Measurements from ENCODE around the gene EIF3B. TPM values are rescaled to one million over a fixed set of nuclear protein-coding genes. Genes with fewer than 3 reads are reported as not detected.
"Not testable (repeated sequence)": the region's sequence is repeated elsewhere in the genome, so short reads cannot be mapped to it uniquely, and the experiment has no call there.

The EIF3B gene
- total RNA-seq, 2 experiments from 2014 or later: 315 to 319 TPM

DNA sequence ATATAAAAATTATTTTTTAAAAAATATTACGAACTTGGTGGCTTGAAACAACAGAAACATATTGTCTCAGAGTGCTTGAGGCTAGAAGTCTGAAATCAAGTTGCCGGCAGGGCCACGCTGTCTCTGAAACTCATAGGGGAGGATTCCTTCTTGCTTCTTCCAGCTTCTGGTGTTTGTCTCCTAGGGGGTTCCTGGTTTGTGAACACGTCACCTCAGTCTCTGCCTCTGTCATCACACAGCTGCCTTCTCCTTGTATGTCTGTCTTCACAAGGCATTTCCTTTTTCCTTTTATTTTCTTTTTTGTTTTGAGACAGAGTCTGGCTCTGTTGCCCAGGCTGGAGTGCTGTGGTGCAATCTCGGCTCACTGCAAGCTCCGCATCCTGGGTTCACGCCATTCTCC lies 27.7 kb upstream of the EIF3B start:
- Mint-ChIP-seq H3K4me1 (no peaks in the 10 kb centered on the region), H3K36me3 (no peaks in the 10 kb centered on the region), H3K4me3 (no peak overlapping the region), H3K27me3 (no peaks in the 10 kb centered on the region), H3K27ac (no peak overlapping the region), H3K9me3 (no peaks in the 10 kb centered on the region)
- no peak for DNase-seq

DNA sequence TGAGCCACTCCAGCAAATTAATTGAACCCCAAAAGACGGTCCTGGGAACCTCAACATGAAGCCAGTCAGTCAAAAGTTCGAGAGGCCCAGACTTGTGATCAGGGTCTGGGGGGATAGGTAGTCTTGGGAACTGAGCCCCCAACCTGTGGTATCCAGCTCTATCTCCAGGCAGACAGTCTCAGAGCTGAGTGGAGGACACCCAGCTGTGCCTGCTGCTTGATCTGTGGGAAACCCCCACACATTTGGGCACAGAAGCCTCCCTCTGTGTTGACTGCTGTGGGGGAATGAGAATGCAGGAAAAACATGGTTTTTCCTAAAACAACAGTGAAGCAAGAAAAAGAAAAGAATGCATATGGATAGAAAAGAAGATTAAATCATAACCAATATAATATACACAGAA lies 24.1 kb upstream of the EIF3B start:
- H3K36me3 Mint-ChIP-seq: no peaks in the 10 kb centered on the region

DNA sequence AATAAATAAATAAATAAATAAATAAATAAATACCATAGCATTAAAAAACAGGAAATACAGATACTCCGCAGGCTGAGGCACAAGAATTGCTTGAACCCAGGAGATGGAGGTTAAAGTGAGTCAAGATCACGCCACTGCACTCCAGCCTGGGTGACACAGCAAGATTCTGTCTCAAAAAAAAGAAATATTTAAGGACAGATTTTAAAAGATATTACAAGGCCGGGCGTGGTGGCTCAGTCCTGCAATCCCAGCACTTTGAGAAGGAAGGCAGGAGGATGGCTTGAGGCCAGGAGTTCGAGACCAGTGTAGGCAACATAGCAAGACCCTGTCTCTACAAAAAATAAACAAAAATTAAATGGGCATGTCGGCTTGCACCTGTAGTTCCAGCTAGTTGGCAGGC lies 22.9 kb upstream of the EIF3B start:
- no peaks in the 10 kb centered on the region for H3K4me1 Mint-ChIP-seq
- no peaks in the 10 kb centered on the region for H3K27me3 Mint-ChIP-seq
- H3K4me3 Mint-ChIP-seq: no peak overlapping the region
- no peak for DNase-seq
- H3K36me3 Mint-ChIP-seq: no peaks in the 10 kb centered on the region
- no peaks in the 10 kb centered on the region for H3K9me3 Mint-ChIP-seq
- H3K27ac Mint-ChIP-seq: no peak overlapping the region

More for the DNA sequence above, 24.1 kb upstream of the EIF3B start:
- Mint-ChIP-seq H3K27ac (no peak overlapping the region), H3K27me3 (no peaks in the 10 kb centered on the region), H3K4me3 (no peak overlapping the region), H3K4me1 (no peaks in the 10 kb centered on the region), H3K9me3 (no peaks in the 10 kb centered on the region)
- DNase-seq: no peak

DNA sequence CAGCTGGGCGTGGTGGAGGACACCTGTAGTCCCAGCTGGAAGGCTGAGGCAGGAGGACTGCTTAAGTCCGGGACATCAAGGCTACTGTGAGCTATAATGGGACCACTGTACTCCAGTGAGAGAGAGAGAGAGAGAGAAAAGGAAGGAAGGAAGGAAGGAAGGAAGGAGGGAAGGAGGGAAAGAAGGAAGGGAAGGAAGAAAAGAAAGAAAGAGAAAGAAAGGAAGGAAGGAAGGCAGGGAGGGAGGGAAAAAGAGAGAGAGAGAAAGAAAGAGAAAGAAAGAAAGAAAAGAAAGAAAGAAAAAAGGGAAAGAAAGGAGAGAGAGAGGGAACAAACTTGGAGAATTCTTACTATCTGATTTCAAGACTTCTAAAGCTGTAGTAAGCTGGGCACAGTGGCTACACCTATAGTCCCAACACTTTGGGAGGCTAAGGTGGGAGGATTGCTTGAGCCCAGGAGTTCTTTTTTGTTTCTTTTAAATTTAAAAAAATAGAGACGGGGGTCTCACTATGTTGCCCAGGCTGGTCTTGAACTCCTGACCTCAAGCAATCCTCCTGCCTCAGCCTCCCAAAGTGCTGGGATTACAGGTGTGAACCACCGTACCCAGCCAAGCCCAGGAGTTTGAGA lies 21.9 kb upstream of the EIF3B start:
- H3K27ac Mint-ChIP-seq, H3K4me3 Mint-ChIP-seq, H3K4me1 Mint-ChIP-seq, H3K9me3 Mint-ChIP-seq, H3K36me3 Mint-ChIP-seq, DNase-seq, H3K27me3 Mint-ChIP-seq: not testable (repeated sequence)

DNA sequence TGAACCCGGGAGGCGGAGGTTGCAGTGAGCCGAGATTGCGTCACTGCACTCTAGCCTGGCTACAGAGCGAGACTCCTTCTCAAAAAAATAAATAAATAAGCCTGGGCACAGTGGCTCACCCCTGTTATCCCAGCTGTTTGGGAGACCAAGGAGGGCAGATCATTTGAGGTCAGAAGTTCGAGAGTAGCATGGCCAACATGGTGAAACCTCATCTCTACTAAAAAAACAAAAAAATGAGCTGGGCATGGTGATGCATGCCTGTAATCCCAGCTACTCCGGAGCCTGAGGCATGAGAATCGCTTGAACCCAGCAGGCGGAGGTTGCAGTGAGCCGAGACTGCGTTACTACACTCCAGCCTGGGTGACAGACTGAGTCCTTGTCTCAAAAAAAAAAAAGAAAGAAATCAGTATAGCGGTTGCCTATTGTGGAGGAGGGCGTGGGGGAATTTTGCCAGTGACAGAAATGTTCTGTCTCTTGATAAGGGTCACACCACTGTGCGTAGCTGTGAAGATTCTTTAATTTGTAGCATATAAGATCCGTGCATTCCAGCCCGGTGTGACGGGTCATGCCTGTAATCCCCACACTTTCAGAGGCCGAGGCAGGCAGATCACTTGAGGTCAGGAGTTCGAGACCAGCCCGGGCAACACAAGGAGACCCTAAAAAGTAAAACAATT lies 17.9 kb upstream of the EIF3B start:
- H3K36me3 Mint-ChIP-seq: no peaks in the 10 kb centered on the region
- no peak overlapping the region for H3K27ac Mint-ChIP-seq
- no peaks in the 10 kb centered on the region for H3K27me3 Mint-ChIP-seq
- no peaks in the 10 kb centered on the region for H3K4me1 Mint-ChIP-seq
- DNase-seq: no peak
- no peaks in the 10 kb centered on the region for H3K9me3 Mint-ChIP-seq
- H3K4me3 Mint-ChIP-seq: no peak overlapping the region

DNA sequence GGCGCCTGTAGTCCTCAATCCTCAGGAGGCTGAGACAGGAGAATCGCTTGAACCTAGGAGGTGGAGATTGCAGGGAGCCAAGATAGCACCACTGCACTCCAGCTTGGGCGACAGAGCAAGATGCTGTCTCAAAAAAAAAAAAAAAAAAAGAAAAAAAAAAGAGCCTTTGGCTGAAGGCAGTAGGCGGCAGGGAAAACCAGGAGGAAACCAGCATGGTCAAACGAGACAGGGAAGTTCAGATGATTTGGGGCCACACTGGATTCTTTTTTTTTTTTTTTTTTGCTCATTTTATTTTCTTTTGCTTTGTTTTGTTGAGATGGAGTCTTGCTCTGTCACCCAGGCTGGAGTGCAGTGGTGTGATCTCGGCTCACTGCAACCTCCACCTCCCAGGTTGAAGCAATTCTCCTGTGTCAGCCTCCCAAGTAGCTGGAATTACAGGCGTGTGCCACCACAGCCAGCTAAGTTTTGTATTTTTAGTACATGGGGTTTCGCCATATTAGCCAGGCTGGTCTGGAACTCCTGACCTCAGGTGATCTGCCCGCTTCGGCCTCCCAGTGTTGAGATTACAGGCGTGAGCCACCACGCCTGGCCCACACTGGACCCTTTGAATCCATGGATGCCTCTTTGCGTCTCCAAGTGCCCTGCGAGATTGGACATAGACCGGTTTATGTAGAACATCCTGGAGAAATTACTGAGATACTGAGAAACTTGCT lies 7.1 kb upstream of the EIF3B start:
- H3K9me3 Mint-ChIP-seq, H3K4me3 Mint-ChIP-seq, DNase-seq, H3K36me3 Mint-ChIP-seq, H3K4me1 Mint-ChIP-seq, H3K27me3 Mint-ChIP-seq: not testable (repeated sequence)
- H3K27ac Mint-ChIP-seq: peak overlapping the region; percentile 36

DNA sequence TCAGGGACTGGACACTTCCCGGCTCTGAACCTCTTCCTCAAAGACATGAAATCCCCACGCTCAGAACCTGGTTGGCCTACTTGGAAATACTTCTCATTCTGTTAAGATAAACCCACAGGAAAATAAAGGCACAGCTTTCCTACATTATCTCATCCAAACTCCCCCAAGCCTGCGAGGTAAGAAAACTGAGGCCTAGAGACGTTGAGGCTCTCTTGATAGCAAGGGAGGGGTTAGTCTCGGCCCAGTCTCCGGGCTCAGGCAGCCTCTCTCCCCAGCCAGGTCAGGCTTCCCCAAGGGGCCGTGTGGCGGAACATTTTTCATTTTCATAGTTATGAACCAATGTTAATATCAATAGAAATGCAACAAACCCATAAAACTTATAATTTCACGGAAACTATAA lies 4.6 kb upstream of the EIF3B start:
- Mint-ChIP-seq H3K4me3 (no peak overlapping the region), H3K27ac (no peak overlapping the region), H3K36me3 (peaks cover 11% of the 10 kb centered on the region), H3K4me1 (peaks cover 12% of the 10 kb centered on the region), H3K27me3 (no peaks in the 10 kb centered on the region), H3K9me3 (no peaks in the 10 kb centered on the region)
- DNase-seq: no peak

DNA sequence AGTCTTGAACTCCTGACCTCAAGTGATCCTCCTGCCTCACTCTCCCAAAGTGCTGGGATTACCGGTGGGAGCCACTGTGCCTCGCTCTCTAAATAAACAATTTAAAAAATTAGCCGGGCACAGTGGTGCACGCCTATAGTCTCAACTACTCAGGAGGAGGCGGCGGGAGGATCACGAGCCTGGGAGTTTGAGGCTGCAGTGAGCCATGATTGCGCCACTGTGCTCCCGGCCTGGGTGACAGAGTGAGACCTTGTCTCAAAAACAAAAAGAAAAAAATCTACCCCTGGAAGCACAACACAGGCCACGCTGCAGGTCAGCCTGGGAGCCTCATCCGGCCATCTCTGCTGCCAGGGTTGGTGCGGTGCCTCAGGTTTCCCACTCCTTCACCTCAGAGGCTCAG lies 3.8 kb upstream of the EIF3B start:
- no peak overlapping the region for H3K4me3 Mint-ChIP-seq
- no peak overlapping the region for H3K27ac Mint-ChIP-seq
- H3K36me3 Mint-ChIP-seq: peaks cover 18% of the 10 kb centered on the region

DNA sequence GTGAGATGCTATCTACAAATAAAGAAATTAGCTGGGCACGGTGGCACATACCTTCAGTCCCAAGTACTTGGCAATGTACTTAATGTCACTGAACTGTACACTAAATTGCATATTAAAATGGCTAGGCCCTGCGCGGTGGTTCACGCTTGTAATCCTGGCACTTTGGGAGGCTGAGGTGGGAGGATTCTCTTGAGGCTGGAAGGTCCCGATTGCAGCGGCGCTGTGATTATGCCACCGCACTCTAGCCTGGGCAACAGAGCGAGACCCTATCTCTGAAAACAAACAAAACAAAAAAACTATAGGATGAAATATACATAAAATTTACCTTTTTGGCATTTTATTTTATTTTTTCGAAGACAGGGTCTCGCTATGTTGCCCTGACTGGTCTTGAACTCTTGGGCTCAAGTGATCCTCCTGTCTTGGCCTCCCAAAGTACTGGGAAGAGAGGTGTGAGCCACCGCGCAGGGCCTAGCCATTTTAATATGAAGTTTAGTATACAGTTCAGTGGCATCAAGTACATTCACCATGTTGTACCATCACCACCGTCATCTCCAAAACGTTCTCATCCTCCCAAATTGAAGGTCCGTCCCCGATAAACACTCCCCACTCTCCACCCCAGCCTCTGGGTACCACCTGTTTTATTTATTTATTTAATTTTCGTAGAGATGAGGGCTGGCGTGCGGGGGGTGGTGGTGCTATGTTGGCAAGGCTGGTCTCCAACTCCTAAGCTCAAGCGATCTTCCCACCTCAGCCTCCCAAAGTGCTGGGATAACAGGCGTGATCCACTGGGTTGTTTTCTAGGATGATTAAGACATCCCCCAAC lies 1.3 kb upstream of the EIF3B start:
- Mint-ChIP-seq H3K9me3 (no peaks in the 10 kb centered on the region), H3K27me3 (no peaks in the 10 kb centered on the region), H3K27ac (peak overlapping the region; percentile 100), H3K4me1 (peaks cover 30% of the 10 kb centered on the region), H3K4me3 (peak overlapping the region; percentile 91), H3K36me3 (peaks cover 37% of the 10 kb centered on the region)
- no peak for DNase-seq

More for the DNA sequence above, 3.8 kb upstream of the EIF3B start:
- Mint-ChIP-seq H3K27me3 (no peaks in the 10 kb centered on the region), H3K4me1 (peaks cover 14% of the 10 kb centered on the region), H3K9me3 (no peaks in the 10 kb centered on the region)
- no peak for DNase-seq

DNA sequence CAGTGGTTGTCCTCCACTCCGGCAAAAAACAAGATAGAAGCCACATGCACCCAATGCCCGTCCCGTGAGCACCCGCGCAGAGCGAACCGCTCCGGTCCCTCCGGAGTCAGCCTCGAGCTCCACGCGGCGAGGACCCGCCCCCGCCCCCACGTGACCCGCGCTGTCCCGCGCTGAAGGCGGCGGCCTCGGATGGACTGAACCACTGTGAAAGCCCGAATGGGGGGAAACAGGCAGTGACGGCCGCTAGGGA lies 766 bp upstream of the EIF3B start:
- Mint-ChIP-seq H3K27ac (peak overlapping the region; percentile 100), H3K36me3 (peaks cover 37% of the 10 kb centered on the region), H3K4me3 (peak overlapping the region; percentile 91), H3K9me3 (no peaks in the 10 kb centered on the region), H3K4me1 (peaks cover 30% of the 10 kb centered on the region), H3K27me3 (no peaks in the 10 kb centered on the region)
- DNase-seq: peak; percentile 87

DNA sequence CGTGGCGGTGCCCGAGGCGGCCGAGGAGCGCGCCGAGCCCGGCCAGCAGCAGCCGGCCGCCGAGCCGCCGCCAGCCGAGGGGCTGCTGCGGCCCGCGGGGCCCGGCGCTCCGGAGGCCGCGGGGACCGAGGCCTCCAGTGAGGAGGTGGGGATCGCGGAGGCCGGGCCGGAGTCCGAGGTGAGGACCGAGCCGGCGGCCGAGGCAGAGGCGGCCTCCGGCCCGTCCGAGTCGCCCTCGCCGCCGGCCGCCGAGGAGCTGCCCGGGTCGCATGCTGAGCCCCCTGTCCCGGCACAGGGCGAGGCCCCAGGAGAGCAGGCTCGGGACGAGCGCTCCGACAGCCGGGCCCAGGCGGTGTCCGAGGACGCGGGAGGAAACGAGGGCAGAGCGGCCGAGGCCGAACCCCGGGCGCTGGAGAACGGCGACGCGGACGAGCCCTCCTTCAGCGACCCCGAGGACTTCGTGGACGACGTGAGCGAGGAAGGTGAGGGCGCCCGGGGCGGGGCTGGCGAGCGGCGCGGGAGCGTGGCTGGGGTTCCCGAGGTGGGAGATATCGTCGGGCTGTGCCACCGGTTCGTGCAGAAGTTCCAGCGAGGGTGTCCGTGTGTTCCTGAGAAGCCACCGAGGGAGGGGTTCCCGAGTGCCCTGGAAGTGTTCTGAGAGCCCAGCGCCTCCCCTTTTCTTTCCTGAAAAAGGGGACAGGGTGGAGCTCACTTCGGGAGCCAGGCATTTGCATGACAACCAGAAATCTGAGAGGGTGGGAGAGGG lies 495 bp downstream of the EIF3B start:
- Mint-ChIP-seq H3K4me3 (peak overlapping the region; percentile 91), H3K9me3 (no peaks in the 10 kb centered on the region), H3K4me1 (peaks cover 40% of the 10 kb centered on the region), H3K27ac (peak overlapping the region; percentile 100), H3K27me3 (no peaks in the 10 kb centered on the region), H3K36me3 (peaks cover 44% of the 10 kb centered on the region)
- no peak for DNase-seq

DNA sequence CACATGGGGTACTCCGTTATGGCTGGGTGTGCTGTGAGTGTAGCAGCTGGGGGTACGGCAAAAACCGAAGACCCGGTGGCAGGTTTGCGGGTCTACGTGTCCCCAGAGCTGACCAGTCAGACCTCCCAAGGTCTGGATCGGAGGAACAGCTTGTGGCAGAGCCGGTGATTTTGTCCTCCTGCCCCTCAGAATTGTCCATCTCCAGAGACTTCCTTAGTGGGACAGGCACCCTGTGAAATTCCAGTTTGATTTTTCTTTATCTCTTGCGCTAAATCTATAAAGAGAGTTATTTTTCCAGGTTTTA lies 1.0 kb downstream of the EIF3B start:
- Mint-ChIP-seq H3K9me3 (no peaks in the 10 kb centered on the region), H3K27me3 (no peaks in the 10 kb centered on the region), H3K27ac (peak overlapping the region; percentile 83), H3K4me1 (peaks cover 44% of the 10 kb centered on the region), H3K4me3 (peak overlapping the region; percentile 87), H3K36me3 (peaks cover 48% of the 10 kb centered on the region)
- DNase-seq: no peak

DNA sequence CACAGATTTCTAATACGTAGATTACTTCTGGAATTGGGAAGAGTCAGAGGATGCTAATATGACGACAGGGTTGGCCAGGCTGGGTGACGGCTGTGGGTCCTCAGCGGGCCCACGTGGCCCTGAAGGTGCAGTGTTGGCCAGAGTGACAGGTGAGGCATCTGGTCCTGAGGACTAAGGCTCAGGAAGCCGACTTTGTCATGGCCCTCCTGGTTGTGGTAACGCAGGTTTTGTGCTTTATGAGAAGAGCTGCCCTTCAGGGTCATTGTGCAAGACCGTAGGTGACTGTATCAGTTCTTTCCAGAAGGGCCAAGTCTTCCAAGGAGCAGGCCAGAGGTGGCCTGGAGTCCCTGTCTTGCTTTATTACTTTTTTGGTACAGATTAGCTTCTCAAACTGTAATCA lies 2.5 kb downstream of the EIF3B start:
- no peak for DNase-seq
- Mint-ChIP-seq H3K36me3 (peaks cover 49% of the 10 kb centered on the region), H3K27ac (peak overlapping the region; percentile 3), H3K9me3 (no peaks in the 10 kb centered on the region), H3K4me3 (peak overlapping the region; percentile 87), H3K27me3 (no peaks in the 10 kb centered on the region), H3K4me1 (peaks cover 45% of the 10 kb centered on the region)

DNA sequence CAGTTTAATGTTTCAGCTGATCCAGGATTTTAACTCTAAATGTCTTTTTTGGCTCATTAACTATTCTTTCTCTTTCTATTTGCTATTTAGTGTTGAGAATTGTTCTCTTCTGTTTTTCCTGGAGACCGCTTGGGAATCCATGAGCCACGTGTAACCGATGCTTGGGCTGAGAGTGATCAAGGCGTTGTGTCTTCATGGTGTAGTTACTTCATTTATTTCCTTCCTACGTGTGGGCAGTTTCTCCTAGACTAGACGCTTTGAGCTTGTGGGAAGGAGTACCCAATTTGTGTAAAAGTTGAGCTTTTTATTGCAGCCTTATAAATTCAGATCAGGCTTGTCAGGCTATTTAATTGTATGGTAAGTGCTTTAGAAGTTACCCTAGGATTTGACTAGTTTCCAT lies 2.9 kb downstream of the EIF3B start:
- no peaks in the 10 kb centered on the region for H3K9me3 Mint-ChIP-seq
- peak overlapping the region; percentile 3 for H3K27ac Mint-ChIP-seq
- no peak for DNase-seq
- H3K4me3 Mint-ChIP-seq: peak overlapping the region; percentile 87
- no peaks in the 10 kb centered on the region for H3K27me3 Mint-ChIP-seq
- peaks cover 48% of the 10 kb centered on the region for H3K36me3 Mint-ChIP-seq
- H3K4me1 Mint-ChIP-seq: peaks cover 41% of the 10 kb centered on the region
